A549 (cell line): ENCODE results near the gene WNT1. TPM values are rescaled to one million over a fixed set of nuclear protein-coding genes. Genes with fewer than 3 reads are reported as not detected.

ENCODE experiments used
- ATAC-seq, 2 experiments: fragments of 200-7000 bp in 1 of 2; fragments of >200 bp in 1 of 2; cut with Nextera tagmentation in 1 of 2; cut with Tn5 transposase in 1 of 2; 3 replicates each; pipeline versions ENCODE4 v1.8.0 to v1.9.1; 2018 to 2020; ENCODE audit warnings: mild to moderate bottlenecking in 1 of 2, moderate library complexity in 1 of 2
- CTCF ChIA-PET: fragments of 300-600 bp; sonication (Branson Sonifier 250); formaldehyde crosslinking; extraction: SDS; loops from one replicate; lab custom pipeline; 2021; ENCODE audit warnings: antibody characterized with exemption, inconsistent platforms; lab: Yijun Ruan, JAX
- POLR2A ChIA-PET: fragments of 350-600 bp; formaldehyde crosslinking; extraction: SDS; loops from one replicate; lab custom pipeline; 2021; ENCODE audit warnings: antibody characterized with exemption, inconsistent platforms; lab: Yijun Ruan, JAX
- DNase-seq, 2 experiments: peaks; one replicate each; pipeline versions ENCODE4 v3.0.0 to v3.0.0-alpha.2; 2011 to 2016; ENCODE audit warnings: low read depth in 1 of 2, low spot score in 1 of 2
- FAIRE-seq: peaks from 2 replicates; lab custom pipeline; 2011; peaks lifted over from hg19 to GRCh38; lab: Jason Lieb, UNC
- H3K27ac ChIP-seq, 2 experiments: fragments of >200 bp; sonication (Bioruptor Twin); formaldehyde crosslinking; 3 replicates each; pipeline ENCODE4 v1.5.1; 2016 to 2017
- H3K4me1 ChIP-seq: fragments of >200 bp; sonication (Bioruptor Twin); formaldehyde crosslinking; 3 replicates; pipeline ENCODE4 v1.6.1; 2016
- H3K4me2 ChIP-seq: fragments of >200 bp; sonication (Bioruptor Twin); formaldehyde crosslinking; 3 replicates; pipeline ENCODE4 v1.6.1; 2016
- H3K4me3 ChIP-seq: fragments of >200 bp; sonication (Bioruptor Twin); formaldehyde crosslinking; 3 replicates; pipeline ENCODE4 v1.5.1; 2016
- H3K9me3 ChIP-seq: fragments of >200 bp; sonication (Bioruptor Twin); formaldehyde crosslinking; 3 replicates; pipeline ENCODE4 v1.6.1; 2016
- CBX2 ChIP-seq: fragments of 200-600 bp; sonication (generic); IDR thresholded peaks from 2 replicates; pipeline ENCODE4 v1.6.1; 2016; ENCODE audit warnings: low read depth, mild to moderate bottlenecking, borderline replicate concordance
- CHD2 ChIP-seq: fragments of 150-350 bp; IDR thresholded peaks from 2 replicates; pipeline ENCODE4 v1.6.1; 2014; ENCODE audit warnings: low read length; ENCODE audit not compliant: partially characterized antibody
- EHF ChIP-seq: fragments of 250-450 bp; sonication (Bioruptor Pico); IDR thresholded peaks from 2 replicates; pipeline ENCODE4 v1.5.0; 2020; ENCODE audit warnings: mild to moderate bottlenecking
- EHMT2 ChIP-seq: fragments of 200-600 bp; sonication (generic); IDR thresholded peaks from 2 replicates; pipeline ENCODE4 v1.6.1; 2016; ENCODE audit warnings: antibody characterized with exemption, low read depth, mild to moderate bottlenecking, moderate library complexity
- EP300 ChIP-seq, 2 experiments: fragments of >200 bp; sonication (Bioruptor Twin); formaldehyde crosslinking; IDR thresholded peaks; 2 replicates in 1 of 2; 3 replicates in 1 of 2; pipeline ENCODE4 v1.6.1; 2016 to 2017
- FOSB ChIP-seq: fragments of 250-450 bp; sonication (Bioruptor Pico); IDR thresholded peaks from 2 replicates; pipeline ENCODE4 v1.5.0; 2020; ENCODE audit warnings: mild to moderate bottlenecking, moderate library complexity
- FOSL2 ChIP-seq, 2 experiments: fragments of 450-650 bp in 1 of 2; fragments of >200 bp in 1 of 2; sonication (Bioruptor Twin) in 1 of 2; formaldehyde crosslinking; IDR thresholded peaks; 2 replicates each; pipeline versions ENCODE4 v1.5.0 to v1.6.1; 2016 to 2020; ENCODE audit warnings: mild to moderate bottlenecking in 1 of 2, moderate library complexity in 1 of 2
- GATA3 ChIP-seq: IDR thresholded peaks from 2 replicates; pipeline ENCODE4 v1.6.1; 2012; ENCODE audit warnings: borderline replicate concordance
- HDAC2 ChIP-seq: fragments of 200-600 bp; sonication (generic); IDR thresholded peaks from 2 replicates; pipeline ENCODE4 v1.6.1; 2016
- HEYL ChIP-seq: fragments of 250-450 bp; sonication (Bioruptor Pico); IDR thresholded peaks from 2 replicates; pipeline ENCODE4 v1.8.0; 2021; ENCODE audit warnings: mild to moderate bottlenecking, moderate library complexity
- HOXA7 ChIP-seq: fragments of 250-450 bp; sonication (Bioruptor Pico); IDR thresholded peaks from 2 replicates; pipeline ENCODE4 v1.5.0; 2020; ENCODE audit warnings: mild to moderate bottlenecking, moderate library complexity
- KDM1A ChIP-seq: fragments of 200-600 bp; sonication (generic); IDR thresholded peaks from 2 replicates; pipeline ENCODE4 v1.6.1; 2016; ENCODE audit warnings: low read depth, mild to moderate bottlenecking
- KDM5A ChIP-seq: fragments of 200-600 bp; sonication (generic); IDR thresholded peaks from 2 replicates; pipeline ENCODE4 v1.6.1; 2016; ENCODE audit warnings: antibody characterized with exemption, mild to moderate bottlenecking
- MAZ ChIP-seq: fragments of 150-350 bp; IDR thresholded peaks from 2 replicates; pipeline ENCODE4 v1.6.1; 2014; ENCODE audit warnings: antibody characterized with exemption, low read depth, low read length, borderline replicate concordance
- PBX3 ChIP-seq: IDR thresholded peaks from 2 replicates; pipeline ENCODE4 v1.6.1; 2012
- POLR2A ChIP-seq: IDR thresholded peaks from 2 replicates; pipeline ENCODE4 v1.6.1; 2012; ENCODE audit warnings: mild to moderate bottlenecking, low read length
- POLR2AphosphoS2 ChIP-seq: conservative IDR thresholded peaks from 2 replicates; pipeline ENCODE4 v1.6.1; 2012; ENCODE audit warnings: low read length, improper control_type of control experiment, inconsistent platforms
- RCOR1 ChIP-seq: fragments of 150-350 bp; IDR thresholded peaks from 2 replicates; pipeline ENCODE4 v1.6.1; 2014; ENCODE audit warnings: antibody characterized with exemption, low read length, low read depth
- TP53 ChIP-seq: fragments of 250-450 bp; sonication (Bioruptor Pico); IDR thresholded peaks from 2 replicates; pipeline ENCODE4 v1.5.0; 2021; ENCODE audit warnings: mild to moderate bottlenecking, moderate library complexity
- USF2 ChIP-seq: fragments of 450-650 bp; IDR thresholded peaks from 2 replicates; pipeline ENCODE4 v1.6.1; 2014; ENCODE audit warnings: antibody characterized with exemption
- ZNF302 ChIP-seq: fragments of 250-450 bp; sonication (Bioruptor Pico); IDR thresholded peaks from 2 replicates; pipeline ENCODE4 v1.9.0; 2021; ENCODE audit warnings: inconsistent platforms, mild to moderate bottlenecking, moderate library complexity
- ZSCAN20 ChIP-seq: fragments of 250-450 bp; sonication (Bioruptor Pico); IDR thresholded peaks from 2 replicates; pipeline ENCODE4 v1.8.0; 2022; ENCODE audit warnings: mild to moderate bottlenecking, moderate library complexity
- WGBS: methylation state at CpG from one replicate; pipeline ENCODE4 v1.1.6; 2017; ENCODE audit errors: missing lambda C conversion rate; 5-methylcytosine and 5-hydroxymethylcytosine counted together
- polyA plus RNA-seq, 4 experiments: library from polyadenylated mRNA; depleted of rRNA in 3 of 4; stranded (reverse); fragments of >200 nt; fragmentation: RNase III in 1 of 4; extraction: RNeasy Plus Mini Kit Qiagen cat#74134 plus additional on column Dnase treatment in 1 of 4; gene quantifications; 2 replicates in 3 of 4; 3 replicates in 1 of 4; pipeline ENCODE4 v1.2.3, GENCODE V29; 2011 to 2017
- TF ChIP-seq, protein P1 (sequence below): fragments of >200 bp; sonication (Bioruptor Twin); formaldehyde crosslinking; IDR thresholded peaks from 3 replicates; pipeline ENCODE4 v1.6.1; 2016

WNT1 gene
- polyA plus RNA-seq, 2 of the 4 experiments (the other 2 are of a cell fraction) = not detected

DNA sequence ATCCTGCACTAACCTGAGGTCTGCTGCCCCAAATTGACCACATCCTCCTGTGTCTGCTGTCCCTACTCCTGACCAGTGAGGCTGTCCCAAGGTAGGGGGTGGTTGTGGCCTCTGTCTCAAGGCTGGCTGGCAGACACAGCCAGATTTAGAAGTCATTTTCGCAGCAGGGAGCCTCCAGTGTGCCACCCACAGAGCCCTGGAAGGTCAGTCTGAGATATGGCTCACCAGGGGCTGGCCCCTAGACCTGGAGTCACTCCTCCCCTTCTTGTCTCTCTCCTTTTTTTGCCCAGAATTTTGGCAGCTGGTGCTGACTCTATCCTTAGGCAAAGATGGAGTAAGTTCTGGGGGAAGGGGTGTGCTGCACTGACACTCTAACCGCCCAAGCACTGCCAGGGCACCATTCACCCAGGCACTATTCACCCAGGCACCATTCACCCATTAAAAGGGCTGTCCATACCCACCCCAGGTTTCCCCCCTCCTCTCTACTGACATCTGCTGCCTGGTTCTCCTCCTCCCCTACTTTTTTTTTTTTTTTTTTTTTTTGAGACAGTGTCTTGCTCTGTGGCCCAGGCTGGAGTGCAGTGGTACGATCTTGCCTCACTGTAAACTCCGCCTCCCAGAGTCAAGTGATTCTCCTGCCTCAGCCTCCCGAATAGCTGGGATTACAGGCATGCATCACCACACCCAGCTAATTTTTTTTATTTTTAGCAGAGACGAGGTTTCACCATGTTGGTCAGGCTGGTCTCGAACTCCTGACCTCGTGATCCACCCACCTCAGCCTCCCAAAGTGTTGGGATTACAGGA is 13.3 kb downstream of the WNT1 start:
- 56% methylated on average over 8 of the region's 8 CpGs for WGBS
- no peak for FAIRE-seq

GRCh38 chr12:48993787-48994186 is 15.7 kb downstream of the WNT1 start:
- Histone ChIP-seq H3K27ac (no peak overlapping the region), H3K4me2 (no peak overlapping the region), H3K9me3 (no peaks in the 10 kb centered on the region), H3K4me3 (no peak overlapping the region), H3K4me1 (peaks cover 6% of the 10 kb centered on the region; the same call in 1 of the 3 replicates)
- CTCF ChIA-PET = interaction anchor here (0.9 to 77.5 kb wide), 10 partner anchors 13 to 237 kb away, joined by 3 to 2584 read pairs (median 6); partner anchors contain the start of genes ARF3, DDX23, FKBP11 and PRKAG1
- WGBS = 68% methylated on average over 3 of the region's 3 CpGs
- no peak for DNase-seq
- TF ChIP-seq PBX3 = no peak
- TF ChIP-seq GATA3 = no peak
- no peak for TF ChIP-seq EP300 (IDR thresholded peaks at IDR 0.05)
- no peak for TF ChIP-seq EHF (CRISPR knock-in tag)
- TF ChIP-seq, all 56 proteins: peak for 0
- FAIRE-seq = no peak
- POLR2A ChIA-PET = no interaction called here
- ATAC-seq = no peak

More for the DNA sequence above, 13.3 kb downstream of the WNT1 start:
- DNase-seq (no peak), ATAC-seq (no peak)
- TF ChIP-seq EHMT2 (no peak), CHD2 (no peak), EHF (CRISPR knock-in tag) (no peak), POLR2A (no peak), POLR2AphosphoS2 (no peak), PBX3 (no peak), TP53 (CRISPR knock-in tag) (no peak)
- no peak overlapping the region for H3K27ac ChIP-seq
- 0 out of 3 replicates have a peak, but pooled peaks cover 5% of the 10 kb centered on the region for H3K4me1 ChIP-seq
- H3K4me3 ChIP-seq = no peak overlapping the region
- H3K4me2 ChIP-seq = no peak overlapping the region
- POLR2A ChIA-PET = interaction anchor here (0.7 kb wide), 1 partner anchor 66 kb away, joined by 4 read pairs; no protein-coding TSS in a partner anchor
- H3K9me3 ChIP-seq = no peaks in the 10 kb centered on the region
- CTCF ChIA-PET = interaction anchor here (0.6 to 77.5 kb wide), 3 partner anchors 37 to 100 kb away, joined by 3 to 2584 read pairs (median 7); partner anchors contain the start of genes ARF3, FKBP11, WNT1 and WNT10B

DNA sequence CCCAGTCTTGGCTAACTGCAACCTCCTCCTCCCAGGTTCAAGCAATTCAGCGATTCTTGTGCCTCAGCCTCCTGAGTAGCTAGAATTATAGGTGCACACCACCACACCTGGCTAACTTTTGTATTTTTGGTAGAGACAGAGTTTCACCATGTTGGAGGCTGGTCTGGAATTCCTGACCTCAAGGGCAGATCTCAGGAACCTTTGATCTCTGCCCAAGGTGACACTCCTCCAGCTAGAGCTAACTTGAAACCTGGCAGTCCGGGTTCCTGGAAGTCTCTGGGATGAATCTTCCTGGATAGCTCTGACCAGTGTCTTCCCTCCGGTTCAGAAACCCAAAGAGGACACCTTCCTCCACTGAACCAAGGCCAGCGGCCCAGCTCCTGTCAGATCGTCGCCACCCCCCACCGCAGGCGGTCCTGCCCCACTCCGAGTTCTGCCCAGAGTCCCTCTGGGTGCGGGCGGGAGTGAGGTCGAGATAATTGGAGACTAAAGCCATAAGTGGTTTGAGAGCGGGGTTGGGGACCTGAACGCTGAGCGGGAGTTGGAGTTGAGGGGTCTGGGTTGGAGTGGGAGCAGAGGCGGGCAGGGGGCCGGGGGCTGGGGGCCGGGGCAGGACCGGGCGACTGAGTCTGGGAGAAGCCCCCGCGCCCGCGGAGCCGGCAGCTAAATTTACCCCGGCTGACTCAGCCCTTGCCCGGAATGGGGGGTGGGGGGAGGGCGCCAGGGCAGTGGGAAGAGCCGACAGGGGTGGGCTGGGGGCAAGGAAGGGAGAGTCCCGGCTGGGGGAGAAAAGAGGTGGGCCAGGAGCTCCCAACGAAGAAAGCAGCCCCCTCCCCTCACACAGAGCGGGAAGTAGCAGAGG is 16.3 kb downstream of the WNT1 start:
- WGBS = 77% methylated on average over 26 of the region's 32 CpGs
- POLR2A ChIA-PET = no interaction called here

More for the DNA sequence above, 16.3 kb downstream of the WNT1 start:
- Histone ChIP-seq H3K4me3 (no peak overlapping the region), H3K9me3 (no peaks in the 10 kb centered on the region), H3K27ac (no peak overlapping the region), H3K4me1 (peaks cover 10% of the 10 kb centered on the region)
- CTCF ChIA-PET = interaction anchor here (0.6 to 77.5 kb wide), 19 partner anchors 9 to 238 kb away, joined by 3 to 2584 read pairs (median 4); partner anchors contain the start of genes ARF3, DDX23, DHH and FKBP11
- FAIRE-seq = no peak
- no peak for ATAC-seq
- no peak for DNase-seq
- no peak for TF ChIP-seq MAZ
- no peak for TF ChIP-seq ZNF302 (CRISPR knock-in tag)
- TF ChIP-seq USF2 = no peak
- TF ChIP-seq HDAC2 = no peak
- TF ChIP-seq HOXA7 (CRISPR knock-in tag) = no peak
- no peak for TF ChIP-seq ZSCAN20 (CRISPR knock-in tag)
- no peak for TF ChIP-seq EP300 (IDR thresholded peaks at IDR 0.05)
- TF ChIP-seq, protein P1, sequence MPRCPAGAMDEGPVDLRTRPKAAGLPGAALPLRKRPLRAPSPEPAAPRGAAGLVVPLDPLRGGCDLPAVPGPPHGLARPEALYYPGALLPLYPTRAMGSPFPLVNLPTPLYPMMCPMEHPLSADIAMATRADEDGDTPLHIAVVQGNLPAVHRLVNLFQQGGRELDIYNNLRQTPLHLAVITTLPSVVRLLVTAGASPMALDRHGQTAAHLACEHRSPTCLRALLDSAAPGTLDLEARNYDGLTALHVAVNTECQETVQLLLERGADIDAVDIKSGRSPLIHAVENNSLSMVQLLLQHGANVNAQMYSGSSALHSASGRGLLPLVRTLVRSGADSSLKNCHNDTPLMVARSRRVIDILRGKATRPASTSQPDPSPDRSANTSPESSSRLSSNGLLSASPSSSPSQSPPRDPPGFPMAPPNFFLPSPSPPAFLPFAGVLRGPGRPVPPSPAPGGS = no peak
- TF ChIP-seq TP53 (CRISPR knock-in tag) = no peak
- no peak for TF ChIP-seq FOSL2 (IDR thresholded peaks at IDR 0.05)
- TF ChIP-seq FOSL2 (CRISPR knock-in tag; IDR thresholded peaks at IDR 0.05) = no peak
- TF ChIP-seq CBX2 = no peak
- TF ChIP-seq KDM5A = no peak
- TF ChIP-seq RCOR1 = no peak
- no peak for TF ChIP-seq FOSB
- no peak for TF ChIP-seq KDM1A
- no peak for TF ChIP-seq HEYL (CRISPR knock-in tag)
- TF ChIP-seq, all 56 proteins: peak for 0
- peak overlapping the region; percentile 91; the same call in 2 of the 3 replicates for H3K4me2 ChIP-seq
